ENCODE results near the gene OSBPL9. TPM values are rescaled to one million over a fixed set of nuclear protein-coding genes. Genes with fewer than 3 reads are reported as not detected.
"Not testable (repeated sequence)": the region's sequence is repeated elsewhere in the genome, so short reads cannot be mapped to it uniquely, and the experiment has no call there.

OSBPL9 gene
- polyA plus RNA-seq, 1 donor from 2014 or later: 54.8 TPM

DNA sequence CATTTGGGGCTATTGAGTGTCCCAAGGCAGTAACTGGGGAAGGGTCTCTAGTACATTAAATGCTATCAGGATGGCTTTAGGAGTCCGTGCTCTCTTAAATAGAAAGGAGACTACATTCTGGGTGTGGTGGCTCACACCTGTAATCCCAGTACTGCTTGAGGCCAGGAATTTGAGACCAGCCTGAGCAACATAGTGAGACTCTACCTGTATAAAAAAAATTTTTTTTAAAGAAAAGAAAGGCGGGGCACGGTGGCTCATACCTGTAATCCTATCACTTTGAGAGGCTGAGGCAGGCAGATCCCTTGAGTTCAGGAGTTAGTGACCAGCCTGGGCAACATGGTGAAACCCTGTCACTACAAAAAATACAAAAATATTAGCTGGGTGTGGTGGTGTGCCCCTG, 21.5 kb downstream of the OSBPL9 start:
- H3K4me1 Mint-ChIP-seq: peaks cover 4 to 24% (median 19%) of the 10 kb centered on the region in 3 donors
- H3K27ac Mint-ChIP-seq: no peak overlapping the region
- H3K36me3 Mint-ChIP-seq: peaks cover 5% of the 10 kb centered on the region
- H3K4me3 Mint-ChIP-seq: no peak overlapping the region
- H3K27me3 Mint-ChIP-seq: no peaks in the 10 kb centered on the region
- peaks cover 0 to 2% (median 0%) of the 10 kb centered on the region in 3 donors for H3K9me3 Mint-ChIP-seq

DNA sequence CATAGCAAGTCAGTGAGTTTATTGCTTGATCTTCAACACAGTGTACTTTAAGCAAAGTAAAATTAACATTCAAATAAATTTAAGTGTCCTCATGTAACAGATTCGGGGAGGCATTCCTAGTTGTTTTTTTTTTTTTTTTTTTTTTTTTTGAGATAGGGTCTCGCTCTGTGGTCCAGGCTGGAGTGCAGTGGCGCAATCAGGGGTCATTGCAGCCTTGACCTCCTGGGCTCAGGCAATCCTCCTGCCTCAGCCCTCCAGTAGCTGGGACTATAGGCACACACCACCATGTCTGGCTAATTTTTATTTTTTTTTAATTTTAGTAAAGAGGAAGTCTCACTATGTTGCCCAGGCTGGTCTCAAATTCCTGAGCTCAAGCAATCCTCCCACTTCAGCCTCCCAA, 22.8 kb downstream of the OSBPL9 start:
- H3K4me3 Mint-ChIP-seq: no peak overlapping the region
- peaks cover 0 to 5% (median 0%) of the 10 kb centered on the region in 3 donors for H3K9me3 Mint-ChIP-seq
- H3K36me3 Mint-ChIP-seq: peaks cover 7% of the 10 kb centered on the region
- H3K27me3 Mint-ChIP-seq: peaks cover 1% of the 10 kb centered on the region
- peaks cover 4 to 15% (median 13%) of the 10 kb centered on the region in 3 donors for H3K4me1 Mint-ChIP-seq
- H3K27ac Mint-ChIP-seq: no peak overlapping the region

DNA sequence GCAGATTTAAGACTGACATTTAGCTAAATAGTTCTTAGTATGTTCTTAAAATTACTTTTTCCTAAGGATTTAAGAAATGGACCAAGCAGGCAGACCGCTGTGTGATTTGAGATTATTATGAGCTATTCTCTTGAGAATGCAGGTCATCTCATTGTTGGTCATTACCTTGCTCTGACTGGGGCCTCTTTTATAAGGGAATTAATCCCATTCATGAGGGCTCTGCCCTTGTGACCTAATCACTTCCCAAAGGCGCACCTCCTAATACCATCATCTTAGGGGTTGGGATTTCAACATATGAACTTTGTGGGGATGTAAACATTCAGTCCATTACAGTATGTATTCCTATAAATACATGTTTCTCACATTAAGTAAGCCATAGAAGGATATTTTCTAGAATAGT, 24.2 kb downstream of the OSBPL9 start:
- Mint-ChIP-seq H3K27me3 (peaks cover 1% of the 10 kb centered on the region), H3K4me3 (no peak overlapping the region), H3K36me3 (peaks cover 7% of the 10 kb centered on the region), H3K27ac (no peak overlapping the region), H3K4me1 (peaks cover 7 to 9% (median 8%) of the 10 kb centered on the region in 3 donors), H3K9me3 (peaks cover 0 to 5% (median 3%) of the 10 kb centered on the region in 3 donors)

DNA sequence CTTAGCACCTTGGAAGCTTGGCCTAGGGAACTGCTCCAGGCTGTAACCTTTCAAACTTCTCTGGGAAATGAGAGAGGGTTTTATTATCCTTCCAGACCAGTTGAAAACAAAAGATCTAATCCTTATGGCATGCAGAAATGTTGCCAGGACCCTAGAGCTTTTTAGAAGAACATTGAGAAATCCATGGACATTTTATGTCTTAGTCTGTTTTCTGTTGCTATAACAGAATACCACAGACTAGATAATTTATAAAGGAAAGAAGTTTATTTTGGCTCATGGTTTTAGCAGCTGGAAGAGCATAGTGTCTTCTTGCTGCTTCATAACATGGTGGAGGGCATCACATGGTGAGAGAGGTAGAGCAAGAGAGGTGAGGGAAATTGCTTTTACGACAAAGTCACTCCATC, 25.8 kb downstream of the OSBPL9 start:
- H3K27ac Mint-ChIP-seq: no peak overlapping the region
- H3K36me3 Mint-ChIP-seq: peaks cover 7% of the 10 kb centered on the region
- peaks cover 1% of the 10 kb centered on the region for H3K27me3 Mint-ChIP-seq
- H3K9me3 Mint-ChIP-seq: peaks cover 0 to 5% (median 3%) of the 10 kb centered on the region in 3 donors
- H3K4me1 Mint-ChIP-seq: peaks cover 7 to 8% (median 8%) of the 10 kb centered on the region in 3 donors
- H3K4me3 Mint-ChIP-seq: no peak overlapping the region

DNA sequence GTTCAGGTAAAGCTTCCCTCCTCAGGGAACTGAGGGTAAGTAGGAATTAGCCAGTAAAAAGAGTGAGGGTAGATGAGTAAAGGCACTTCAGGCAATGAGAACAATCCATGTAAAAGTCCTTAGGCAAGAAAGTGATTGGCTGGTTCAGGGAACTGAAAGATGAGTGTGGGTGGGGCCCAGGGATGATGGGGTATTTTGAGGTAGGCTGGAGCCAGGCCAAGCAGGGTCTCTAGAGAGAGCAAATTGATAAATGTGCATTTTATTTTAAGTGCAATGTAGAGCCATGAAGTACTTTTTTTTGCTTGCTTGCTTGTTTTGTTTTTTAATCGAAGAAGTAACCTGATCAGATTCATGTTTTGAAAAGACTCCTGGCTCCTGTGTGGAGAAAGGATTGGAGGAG, 26.5 kb downstream of the OSBPL9 start:
- Mint-ChIP-seq H3K9me3 (peaks cover 0 to 5% (median 3%) of the 10 kb centered on the region in 3 donors), H3K4me3 (peak overlapping the region in 1 of 4 donors; percentile 50), H3K27ac (no peak overlapping the region), H3K4me1 (peaks cover 4 to 8% (median 8%) of the 10 kb centered on the region in 3 donors), H3K27me3 (peaks cover 1% of the 10 kb centered on the region), H3K36me3 (peaks cover 7% of the 10 kb centered on the region)

DNA sequence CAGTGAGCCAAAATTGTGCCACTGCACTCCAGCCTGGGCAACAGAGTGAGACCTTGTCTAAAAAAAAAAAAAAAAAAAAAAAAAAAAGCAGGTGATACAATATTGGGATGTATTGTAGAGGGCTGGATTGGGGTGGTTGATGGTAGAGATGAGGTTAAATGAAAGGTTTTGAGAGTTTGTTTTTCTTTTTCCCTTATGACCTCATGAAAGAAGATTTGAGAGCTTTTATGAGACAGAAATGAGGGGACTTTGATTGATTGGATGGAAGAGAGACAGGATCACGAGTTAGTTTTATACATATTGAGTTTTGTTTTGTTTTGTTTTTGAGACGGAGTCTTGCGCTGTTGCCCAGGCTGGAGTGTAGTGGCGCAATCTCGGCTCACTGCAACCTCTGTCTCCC, 27.1 kb downstream of the OSBPL9 start:
- H3K4me1 Mint-ChIP-seq: peaks cover 4 to 9% (median 8%) of the 10 kb centered on the region in 3 donors
- H3K36me3 Mint-ChIP-seq: peaks cover 7% of the 10 kb centered on the region
- no peak overlapping the region for H3K27ac Mint-ChIP-seq
- H3K4me3 Mint-ChIP-seq: no peak overlapping the region
- peaks cover 1% of the 10 kb centered on the region for H3K27me3 Mint-ChIP-seq
- H3K9me3 Mint-ChIP-seq: peaks cover 0 to 5% (median 3%) of the 10 kb centered on the region in 3 donors

DNA sequence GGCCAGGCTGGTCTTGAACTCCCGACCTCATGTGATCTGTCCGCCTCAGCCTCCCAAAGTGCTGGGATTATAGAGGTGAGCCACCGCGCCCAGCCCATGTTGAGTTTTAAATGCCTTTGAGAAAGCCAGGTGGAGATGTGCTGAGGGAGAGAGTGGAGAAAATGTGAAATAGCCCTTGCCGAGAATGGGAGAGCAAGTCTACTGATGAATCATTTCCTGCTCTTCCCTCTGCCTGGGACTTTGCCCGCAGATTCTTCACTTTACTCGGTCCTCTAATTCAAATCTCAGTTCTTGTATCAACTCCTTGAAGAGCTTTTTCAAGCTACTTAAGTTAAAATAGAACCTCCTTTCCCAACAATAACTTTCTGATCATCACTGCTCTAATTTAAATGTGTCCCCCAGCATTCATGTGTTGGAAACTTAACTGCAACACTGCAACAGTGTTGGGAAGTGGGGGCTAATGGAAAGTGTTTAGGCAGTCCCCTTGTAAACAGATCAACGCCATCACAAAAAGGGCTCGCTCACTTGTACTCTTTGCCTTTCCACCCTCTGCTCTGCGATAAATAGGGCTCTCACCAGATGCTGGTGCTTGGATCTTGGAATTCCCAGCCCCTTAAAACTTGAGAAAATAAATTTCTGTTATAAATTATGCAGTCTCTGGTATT, 27.8 kb downstream of the OSBPL9 start:
- H3K36me3 Mint-ChIP-seq: peaks cover 2% of the 10 kb centered on the region
- H3K9me3 Mint-ChIP-seq: peaks cover 0 to 5% (median 3%) of the 10 kb centered on the region in 3 donors
- peaks cover 1% of the 10 kb centered on the region for H3K27me3 Mint-ChIP-seq
- no peak overlapping the region for H3K27ac Mint-ChIP-seq
- no peak overlapping the region for H3K4me3 Mint-ChIP-seq
- H3K4me1 Mint-ChIP-seq: peaks cover 4 to 8% (median 6%) of the 10 kb centered on the region in 3 donors

DNA sequence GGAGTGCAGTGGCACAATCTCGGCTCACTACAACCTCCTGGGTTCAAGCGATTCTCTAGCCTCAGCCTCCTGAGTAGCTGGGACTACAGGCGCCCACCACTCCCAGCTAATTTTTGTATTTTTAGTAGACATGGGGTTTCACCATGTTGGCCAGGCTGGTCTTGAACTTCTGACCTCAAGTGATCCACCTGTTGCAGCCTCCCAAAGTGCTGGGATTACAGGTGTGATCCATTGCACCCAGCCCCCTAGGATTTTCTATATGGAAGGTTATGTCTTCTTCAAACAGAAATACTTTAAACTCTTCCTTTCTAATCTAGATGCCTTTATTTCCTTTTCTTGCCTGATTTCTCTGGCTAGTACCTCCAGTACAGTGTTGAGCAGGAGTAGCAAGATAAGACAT, 29.7 kb downstream of the OSBPL9 start:
- H3K4me3 Mint-ChIP-seq, H3K9me3 Mint-ChIP-seq, H3K36me3 Mint-ChIP-seq, H3K27ac Mint-ChIP-seq, H3K4me1 Mint-ChIP-seq, H3K27me3 Mint-ChIP-seq: not testable (repeated sequence)

DNA sequence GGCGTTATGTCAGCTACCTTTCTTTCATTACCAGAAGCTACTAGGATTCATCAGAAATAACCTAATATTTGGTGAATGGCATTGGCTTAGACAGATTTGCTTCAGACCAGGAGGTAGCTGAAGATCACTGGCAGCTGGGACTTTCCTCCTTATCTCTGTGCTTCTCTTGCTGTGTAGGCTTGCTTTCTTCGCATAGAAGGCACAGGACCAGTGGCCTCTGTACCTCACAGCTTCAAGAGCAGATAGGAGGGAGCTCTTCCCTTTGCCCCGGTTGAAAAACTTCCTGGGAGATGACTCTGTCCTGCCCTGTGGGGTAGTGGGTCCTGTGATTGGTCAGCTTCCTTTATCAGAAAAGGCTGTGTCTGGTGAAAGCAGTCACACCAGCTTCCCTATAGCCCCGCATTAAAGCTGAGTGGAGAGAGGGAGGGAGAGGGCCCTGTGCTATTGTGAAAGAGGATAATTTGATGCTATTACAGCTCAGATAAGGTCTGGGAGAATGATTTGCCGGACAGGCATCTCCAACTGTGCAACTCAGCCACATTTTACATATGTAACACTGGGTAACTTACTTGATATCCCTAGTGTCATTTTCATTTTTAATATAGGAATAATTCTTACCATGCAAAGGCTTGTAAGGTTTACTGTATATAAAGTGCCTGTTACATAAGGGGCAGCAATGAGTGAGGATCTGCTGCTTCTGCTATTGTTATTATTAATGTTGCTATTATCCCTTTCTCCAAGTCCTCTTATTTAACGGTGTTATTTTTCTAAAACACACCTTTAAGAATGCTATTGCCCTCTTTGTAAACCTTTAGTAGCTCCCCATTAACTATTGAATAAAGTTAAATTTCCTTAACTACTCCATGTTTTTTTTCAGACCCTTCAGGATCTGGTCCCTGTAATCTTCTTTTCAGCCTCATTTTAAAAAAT, 31.6 kb downstream of the OSBPL9 start:
- peaks cover 1% of the 10 kb centered on the region for H3K27me3 Mint-ChIP-seq
- H3K4me1 Mint-ChIP-seq: peaks cover 0 to 9% (median 6%) of the 10 kb centered on the region in 3 donors
- no peak overlapping the region for H3K4me3 Mint-ChIP-seq
- peaks cover 0 to 3% (median 1%) of the 10 kb centered on the region in 3 donors for H3K9me3 Mint-ChIP-seq
- no peak overlapping the region for H3K27ac Mint-ChIP-seq
- peaks cover 2% of the 10 kb centered on the region for H3K36me3 Mint-ChIP-seq

DNA sequence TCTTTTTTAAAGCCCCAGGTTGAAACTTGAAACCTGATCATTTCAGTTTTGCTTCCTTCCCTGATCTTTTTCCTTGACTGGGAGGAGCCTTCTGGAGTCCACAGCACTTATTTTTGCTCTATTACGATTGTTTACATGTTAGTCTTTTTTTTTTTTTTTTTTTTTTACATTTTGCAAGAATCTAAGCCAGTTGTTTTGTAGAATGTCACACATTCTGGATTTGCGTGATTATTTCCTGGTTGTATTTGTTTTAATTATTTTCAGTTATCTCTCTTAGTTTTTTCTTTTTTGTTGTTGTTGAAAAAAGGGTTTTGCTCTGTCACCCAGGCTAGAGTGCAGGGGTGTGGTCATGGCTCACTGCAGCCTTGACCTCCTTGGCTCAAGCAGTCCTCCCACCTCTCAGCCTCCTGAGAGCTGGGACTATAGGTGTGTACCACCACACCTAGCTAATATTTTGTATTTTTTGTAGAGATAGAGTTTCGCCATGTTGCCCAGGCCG, 32.8 kb downstream of the OSBPL9 start:
- Mint-ChIP-seq H3K36me3 (no peaks in the 10 kb centered on the region), H3K27ac (peak overlapping the region in 1 of 3 donors; percentile 43), H3K4me1 (peaks cover 0 to 7% (median 6%) of the 10 kb centered on the region in 3 donors), H3K27me3 (no peaks in the 10 kb centered on the region), H3K4me3 (no peak overlapping the region), H3K9me3 (peaks cover 0 to 3% (median 0%) of the 10 kb centered on the region in 3 donors)

DNA sequence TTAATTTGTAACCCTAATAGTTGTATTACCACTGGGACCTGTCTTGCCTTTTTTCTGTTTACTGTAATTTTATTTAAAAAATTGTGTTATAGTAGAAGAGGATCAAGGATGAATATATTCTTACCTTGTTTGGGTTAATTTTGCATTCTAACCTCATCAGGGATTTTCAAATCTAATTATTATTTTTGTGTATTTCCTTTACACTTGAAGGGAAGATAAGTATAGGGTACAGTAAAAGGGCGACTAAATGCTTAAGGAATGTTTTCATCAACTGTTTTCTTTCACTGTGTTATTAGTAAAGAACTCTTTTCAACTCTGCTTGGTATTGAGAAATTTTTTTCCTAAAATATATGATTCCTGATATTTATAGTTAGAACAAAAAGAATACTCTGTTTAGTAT, 33.3 kb downstream of the OSBPL9 start:
- no peaks in the 10 kb centered on the region for H3K27me3 Mint-ChIP-seq
- no peaks in the 10 kb centered on the region for H3K36me3 Mint-ChIP-seq

DNA sequence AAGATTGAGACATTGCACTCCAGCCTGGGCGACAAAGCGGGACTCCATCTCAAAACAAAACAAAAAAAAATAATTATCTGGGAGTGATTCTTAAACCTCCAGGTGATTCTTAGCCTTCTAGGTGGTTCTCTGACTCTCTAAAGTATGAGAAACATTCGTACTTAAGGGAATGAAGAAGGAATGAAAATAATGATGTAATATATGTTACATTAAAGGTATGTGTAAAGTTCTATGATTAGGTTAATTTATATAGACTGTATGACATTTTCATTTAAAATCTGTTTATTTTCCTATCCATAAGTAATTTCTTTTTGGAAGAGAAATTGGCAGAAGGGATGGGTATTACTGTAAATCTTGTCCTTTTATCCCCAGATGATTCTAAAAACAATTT, 34.7 kb downstream of the OSBPL9 start:
- Mint-ChIP-seq H3K9me3 (no peaks in the 10 kb centered on the region), H3K36me3 (peaks cover 1% of the 10 kb centered on the region), H3K4me1 (peaks cover 0 to 6% (median 4%) of the 10 kb centered on the region in 3 donors), H3K27ac (no peak overlapping the region), H3K27me3 (no peaks in the 10 kb centered on the region), H3K4me3 (no peak overlapping the region)

More for the DNA sequence above, 33.3 kb downstream of the OSBPL9 start:
- Mint-ChIP-seq H3K4me3 (no peak overlapping the region), H3K4me1 (peaks cover 0 to 7% (median 6%) of the 10 kb centered on the region in 3 donors), H3K27ac (no peak overlapping the region), H3K9me3 (peaks cover 0 to 3% (median 0%) of the 10 kb centered on the region in 3 donors)

DNA sequence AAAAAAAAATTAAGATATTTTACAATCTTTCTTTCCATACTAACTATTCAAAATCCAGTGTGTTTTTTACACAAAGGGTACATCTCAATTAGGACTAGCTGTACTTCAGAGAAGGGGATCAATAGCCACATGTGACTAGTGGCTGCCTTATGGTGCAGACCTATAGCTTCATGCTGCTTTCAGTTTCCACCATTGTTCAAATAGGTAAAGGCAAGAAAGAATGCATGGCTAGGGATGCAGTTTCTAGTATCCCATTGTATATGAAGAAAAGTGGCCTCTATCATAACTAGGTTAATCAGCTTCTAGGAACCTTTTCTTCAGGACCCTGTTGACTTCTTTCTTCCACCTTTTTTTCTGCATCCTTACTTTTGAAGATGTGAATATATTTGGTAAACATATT, 35.7 kb downstream of the OSBPL9 start:
- H3K9me3 Mint-ChIP-seq: no peaks in the 10 kb centered on the region

DNA sequence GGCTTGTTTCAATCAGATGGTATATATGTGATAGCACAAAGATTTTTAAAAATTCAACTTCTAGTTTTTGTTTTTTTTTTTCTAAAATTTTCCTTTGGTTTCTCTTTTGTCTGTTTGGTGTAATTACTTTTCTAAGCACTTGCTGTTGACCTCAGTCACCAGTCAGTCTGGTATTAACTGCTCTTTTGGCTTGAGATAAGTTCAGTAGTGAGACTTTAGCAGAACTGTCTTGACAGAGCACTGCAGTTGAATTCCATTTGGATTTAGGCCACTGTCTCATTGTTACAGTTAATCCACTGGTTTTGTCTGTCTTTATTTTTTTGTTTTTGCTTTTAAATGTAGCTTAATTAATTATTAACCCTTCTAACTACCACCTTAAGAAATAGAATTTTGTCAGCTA, 36.2 kb downstream of the OSBPL9 start:
- Mint-ChIP-seq H3K27me3 (no peaks in the 10 kb centered on the region), H3K9me3 (no peaks in the 10 kb centered on the region), H3K27ac (no peak overlapping the region), H3K36me3 (peaks cover 3% of the 10 kb centered on the region), H3K4me3 (no peak overlapping the region), H3K4me1 (peaks cover 0 to 6% (median 4%) of the 10 kb centered on the region in 3 donors)

More for the DNA sequence above, 35.7 kb downstream of the OSBPL9 start:
- Mint-ChIP-seq H3K36me3 (peaks cover 3% of the 10 kb centered on the region), H3K27me3 (no peaks in the 10 kb centered on the region), H3K4me1 (peaks cover 0 to 6% (median 4%) of the 10 kb centered on the region in 3 donors), H3K27ac (no peak overlapping the region), H3K4me3 (no peak overlapping the region)

DNA sequence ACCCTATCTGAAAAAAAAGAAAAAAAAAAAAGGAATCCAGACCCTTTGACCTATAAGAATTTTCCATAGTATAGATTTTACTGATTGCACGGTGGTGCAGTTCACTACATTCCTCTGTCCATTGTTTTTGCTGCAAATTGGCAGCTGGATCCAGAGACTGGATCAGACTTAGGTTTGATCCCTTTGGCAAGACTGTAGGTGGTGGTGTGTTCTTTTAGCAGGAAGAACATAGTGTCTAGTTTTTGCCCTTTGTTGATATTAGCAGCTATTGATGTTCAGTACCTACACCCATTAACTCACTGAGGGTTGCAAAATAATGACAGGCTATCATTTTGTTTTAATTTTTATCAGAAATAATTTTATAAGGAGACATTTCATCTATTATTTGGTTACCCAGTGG, 37.1 kb downstream of the OSBPL9 start:
- Mint-ChIP-seq H3K4me3 (no peak overlapping the region), H3K4me1 (peaks cover 0 to 4% (median 4%) of the 10 kb centered on the region in 3 donors), H3K9me3 (no peaks in the 10 kb centered on the region), H3K36me3 (peaks cover 3% of the 10 kb centered on the region), H3K27ac (no peak overlapping the region), H3K27me3 (no peaks in the 10 kb centered on the region)
